NCI-H2171 treated with DMSO at 0.1 percent for 48 hours (cell line): ENCODE results near the gene CD36.

ENCODE experiments used
- DNase-seq: peaks from one replicate; lab custom pipeline; 2025; lab: John Stamatoyannopoulos, UW

CD36 gene

GRCh38 chr7:80637911-80638765, at the start of gene CD36:
TSS of gene CD36 (plus strand) at chr7:80638642. CDS start at chr7:80646741, 8,099 bp downstream.
- DNase-seq, result no peak

- DNase-seq, result no peak
Measured at GRCh38 chr7:80589631-80590030, 48.8 kb upstream of the CD36 start.

- no peak for DNase-seq
Measured at GRCh38 chr7:80591654-80592053, 46.8 kb upstream of the CD36 start.

GRCh38 chr7:80593869-80594586, 44.4 kb upstream of the CD36 start:
- peak; percentile 3 for DNase-seq

- DNase-seq, result peak; percentile 23
Measured at GRCh38 chr7:80596933-80597517, 41.4 kb upstream of the CD36 start.

GRCh38 chr7:80597875-80598274, 40.6 kb upstream of the CD36 start:
- no peak for DNase-seq

GRCh38 chr7:80600046-80600445, 38.4 kb upstream of the CD36 start:
- DNase-seq, result no peak

GRCh38 chr7:80601999-80602398, 36.4 kb upstream of the CD36 start:
- no peak for DNase-seq

- DNase-seq, result no peak
Measured at GRCh38 chr7:80603940-80604339, 34.5 kb upstream of the CD36 start.

- peak; percentile 3 for DNase-seq
Measured at GRCh38 chr7:80604436-80604835, 34.0 kb upstream of the CD36 start.

GRCh38 chr7:80607136-80607535, 31.3 kb upstream of the CD36 start:
- DNase-seq, result no peak

GRCh38 chr7:80608336-80608735, 30.1 kb upstream of the CD36 start:
- no peak for DNase-seq

- peak; percentile 42 for DNase-seq
Measured at GRCh38 chr7:80609751-80610150, 28.7 kb upstream of the CD36 start.

- DNase-seq, result no peak
Measured at GRCh38 chr7:80611353-80611752, 27.1 kb upstream of the CD36 start.

- peak; percentile 22 for DNase-seq
Measured at GRCh38 chr7:80611779-80612178, 26.7 kb upstream of the CD36 start.

GRCh38 chr7:80612880-80613279, 25.6 kb upstream of the CD36 start:
- no peak for DNase-seq

- no peak for DNase-seq
Measured at GRCh38 chr7:80613519-80613918, 24.9 kb upstream of the CD36 start.

- no peak for DNase-seq
Measured at GRCh38 chr7:80614851-80615271, 23.6 kb upstream of the CD36 start.

GRCh38 chr7:80618096-80618495, 20.3 kb upstream of the CD36 start:
- DNase-seq, result no peak

GRCh38 chr7:80619741-80620140, 18.7 kb upstream of the CD36 start:
- no peak for DNase-seq

GRCh38 chr7:80622541-80622940, 15.9 kb upstream of the CD36 start:
- no peak for DNase-seq

GRCh38 chr7:80623503-80624252, 14.8 kb upstream of the CD36 start:
- no peak for DNase-seq
